ENCODE results near the gene SUN1.
"Not testable (repeated sequence)": the region's sequence is repeated elsewhere in the genome, so short reads cannot be mapped to it uniquely, and the experiment has no call there.

The SUN1 gene

GRCh38 chr7:865921-866320 is 33.6 kb downstream of the SUN1 start:
- TF ChIP-seq CTCF (conservative IDR thresholded peaks at IDR 0.05; ENCODE audit: low read length), result no peak
- no peak for DNase-seq (ENCODE audit: low read depth)
- no peak overlapping the region for H3K4me3 ChIP-seq (ENCODE audit: low read length)

GRCh38 chr7:867001-867405 is 34.7 kb downstream of the SUN1 start:
- H3K4me3 ChIP-seq (ENCODE audit: low read length), result no peak overlapping the region
- peak; percentile 86 for DNase-seq (ENCODE audit: low read depth)

GRCh38 chr7:867406-868188 is 35.3 kb downstream of the SUN1 start:
- TF ChIP-seq CTCF (conservative IDR thresholded peaks at IDR 0.05; ENCODE audit: low read length), result no peak; the same call in 1 of the 2 replicates
- peak; percentile 83 for DNase-seq (ENCODE audit: low read depth)
- H3K4me3 ChIP-seq (ENCODE audit: low read length), result no peak overlapping the region

More at GRCh38 chr7:867001-867405, 34.7 kb downstream of the SUN1 start:
- TF ChIP-seq CTCF (conservative IDR thresholded peaks at IDR 0.05; ENCODE audit: low read length), result no peak

- peak; percentile 51 for DNase-seq (ENCODE audit: low read depth)
- TF ChIP-seq CTCF (conservative IDR thresholded peaks at IDR 0.05; ENCODE audit: low read length), result no peak
- no peak overlapping the region for H3K4me3 ChIP-seq (ENCODE audit: low read length)
These were observed 35.9 kb downstream of the SUN1 start for GRCh38 chr7:868189-868486.

GRCh38 chr7:869348-869747 is 37.1 kb downstream of the SUN1 start:
- no peak overlapping the region for H3K4me3 ChIP-seq (ENCODE audit: low read length)
- no peak for DNase-seq (ENCODE audit: low read depth)
- no peak for TF ChIP-seq CTCF (conservative IDR thresholded peaks at IDR 0.05; ENCODE audit: low read length)

GRCh38 chr7:871900-872537 is 39.7 kb downstream of the SUN1 start:
- no peak for TF ChIP-seq CTCF (conservative IDR thresholded peaks at IDR 0.05; ENCODE audit: low read length)
- no peak overlapping the region for H3K4me3 ChIP-seq (ENCODE audit: low read length)
- no peak for DNase-seq (ENCODE audit: low read depth)

- H3K4me3 ChIP-seq (ENCODE audit: low read length); DNase-seq (ENCODE audit: low read depth): not testable (repeated sequence)
These were observed 40.4 kb downstream of the SUN1 start for GRCh38 chr7:872685-873084.

Measured in AG10803 (cell line).